Stimulated activated CD4-positive, alpha-beta T cell treated with anti-CD3 and anti-CD28 coated beads, TNF-alpha, amount 100 ng/mL, for 4 hours (primary cell): ENCODE measurements around the gene TOX2.
A peak's percentile ranks its signal among the peaks of the same experiment; 100 is the strongest.

ENCODE experiments used
- DNase-seq, 3 experiments: peaks; one replicate each; pipeline ENCODE4 v3.0.0-alpha.2; 2020; ENCODE audit warnings: low read depth in 3 of 3

TOX2 gene

DNA sequence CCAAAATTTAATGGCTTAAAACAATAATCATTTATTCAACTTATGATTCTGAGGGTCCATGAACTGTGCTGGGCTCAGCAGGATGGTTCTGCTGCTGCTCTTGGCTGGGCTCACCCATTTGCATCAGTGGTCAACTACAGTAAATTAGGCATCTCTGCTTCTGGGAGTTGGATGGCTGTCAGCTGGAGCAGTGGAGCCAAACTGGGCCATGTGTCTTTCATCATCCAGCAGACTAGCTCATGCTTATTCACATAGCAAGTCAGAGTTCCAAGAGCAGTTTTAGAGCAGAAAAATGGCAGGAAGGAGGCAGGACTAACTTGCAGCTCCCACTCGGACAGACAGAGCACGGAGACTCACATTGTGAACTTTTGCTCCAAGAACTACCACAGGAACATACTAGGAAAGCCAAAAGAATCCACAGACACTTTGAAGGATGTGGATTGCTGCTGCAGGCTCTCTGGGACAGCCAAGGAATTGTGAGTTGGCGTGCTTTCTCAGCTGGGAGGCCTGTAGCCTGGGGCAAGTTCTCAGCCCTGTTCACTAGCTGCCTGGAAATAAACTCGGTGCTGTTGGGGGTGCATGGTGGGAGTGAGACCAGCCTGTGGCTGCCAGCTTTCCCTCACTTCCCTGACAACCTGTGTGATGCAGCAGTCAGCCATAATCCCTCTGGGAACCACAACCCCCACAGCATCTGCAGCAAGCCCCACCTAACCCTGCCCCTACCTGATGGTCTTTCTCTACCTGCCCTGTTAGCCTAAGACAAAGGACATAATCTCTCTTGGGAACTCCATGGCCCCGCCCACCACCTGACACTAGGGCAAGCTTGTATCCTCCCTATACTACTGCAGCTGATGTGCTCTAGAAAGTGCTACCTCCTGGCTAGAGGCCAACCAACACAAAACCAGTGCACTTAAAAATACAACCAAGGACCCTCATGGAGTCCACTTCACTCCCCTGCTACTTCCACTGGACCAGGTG lies 143.3 kb downstream of the TOX2 start:
- no peak for DNase-seq

DNA sequence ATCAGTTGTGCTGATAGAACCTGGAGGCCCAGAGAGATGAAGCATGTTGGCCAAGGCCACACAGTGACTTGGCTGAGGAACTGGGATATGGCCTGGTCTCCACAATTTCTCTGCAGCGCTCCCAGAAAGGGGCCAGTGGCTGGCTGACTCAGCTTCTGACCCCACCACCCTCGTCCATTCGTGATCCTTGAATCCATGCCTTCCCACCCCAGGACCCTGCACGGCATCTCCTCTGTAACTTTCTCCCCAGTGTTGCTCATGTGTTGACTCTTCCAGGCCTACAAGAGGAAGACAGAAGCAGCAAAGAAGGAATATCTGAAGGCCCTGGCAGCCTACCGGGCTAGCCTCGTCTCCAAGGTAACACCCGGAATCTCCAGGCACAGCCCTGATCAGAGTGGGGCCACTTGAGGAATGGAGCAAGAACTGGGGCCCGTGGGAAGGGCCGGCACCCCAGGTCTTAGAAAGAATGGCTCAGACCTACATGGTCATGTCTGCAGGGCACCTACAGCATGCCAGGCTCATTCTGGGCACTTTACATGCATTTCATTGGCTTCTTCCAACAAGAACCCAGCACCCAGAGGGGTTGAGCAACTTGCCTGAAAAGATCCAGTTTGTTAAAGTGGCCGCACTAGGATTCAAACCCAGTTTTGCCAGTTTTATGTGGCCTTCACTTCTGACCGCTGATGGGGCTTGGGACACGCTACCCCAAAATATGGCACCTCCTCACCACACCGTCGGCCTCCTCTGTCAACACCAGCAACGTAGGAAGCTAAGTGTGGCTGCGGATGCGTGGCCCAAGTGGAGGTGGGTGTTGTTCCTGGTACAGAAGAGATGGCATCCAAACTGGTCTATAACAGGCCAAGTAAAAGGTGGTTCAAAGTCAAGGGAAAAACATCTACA lies 150.1 kb downstream of the TOX2 start:
- no peak for DNase-seq

DNA sequence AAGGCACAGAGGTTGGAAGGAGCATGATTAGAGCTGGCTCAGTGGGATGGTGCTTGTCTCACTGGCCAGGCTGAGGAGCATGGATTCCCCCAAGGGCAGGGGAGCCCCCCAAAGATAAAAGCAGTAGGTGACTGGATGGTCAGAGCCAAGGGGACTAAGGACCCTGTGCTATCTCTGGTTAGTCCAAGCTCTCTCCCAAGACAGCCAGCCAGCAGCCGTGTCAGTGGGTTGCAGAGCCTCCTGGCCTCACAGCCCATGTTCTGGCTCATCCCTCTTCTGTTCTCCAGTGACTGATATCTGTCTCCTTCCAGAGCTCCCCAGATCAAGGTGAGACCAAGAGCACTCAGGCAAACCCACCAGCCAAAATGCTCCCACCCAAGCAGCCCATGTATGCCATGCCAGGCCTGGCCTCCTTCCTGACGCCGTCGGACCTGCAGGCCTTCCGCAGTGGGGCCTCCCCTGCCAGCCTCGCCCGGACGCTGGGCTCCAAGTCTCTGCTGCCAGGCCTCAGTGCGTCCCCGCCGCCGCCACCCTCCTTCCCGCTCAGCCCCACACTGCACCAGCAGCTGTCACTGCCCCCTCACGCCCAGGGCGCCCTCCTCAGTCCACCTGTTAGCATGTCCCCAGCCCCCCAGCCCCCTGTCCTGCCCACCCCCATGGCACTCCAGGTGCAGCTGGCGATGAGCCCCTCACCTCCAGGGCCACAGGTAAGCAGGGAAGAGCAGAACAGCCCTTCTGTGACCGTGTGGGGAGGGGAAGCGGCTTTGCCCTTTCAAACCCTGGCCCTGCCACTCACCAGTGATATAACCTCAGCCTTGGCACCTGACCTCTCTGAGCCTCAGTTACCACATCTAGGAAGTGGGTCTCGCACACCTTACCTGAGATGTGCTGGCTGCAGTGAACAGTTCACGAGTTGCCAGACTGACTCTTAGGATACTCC lies 151.0 kb downstream of the TOX2 start:
- no peak for DNase-seq

DNA sequence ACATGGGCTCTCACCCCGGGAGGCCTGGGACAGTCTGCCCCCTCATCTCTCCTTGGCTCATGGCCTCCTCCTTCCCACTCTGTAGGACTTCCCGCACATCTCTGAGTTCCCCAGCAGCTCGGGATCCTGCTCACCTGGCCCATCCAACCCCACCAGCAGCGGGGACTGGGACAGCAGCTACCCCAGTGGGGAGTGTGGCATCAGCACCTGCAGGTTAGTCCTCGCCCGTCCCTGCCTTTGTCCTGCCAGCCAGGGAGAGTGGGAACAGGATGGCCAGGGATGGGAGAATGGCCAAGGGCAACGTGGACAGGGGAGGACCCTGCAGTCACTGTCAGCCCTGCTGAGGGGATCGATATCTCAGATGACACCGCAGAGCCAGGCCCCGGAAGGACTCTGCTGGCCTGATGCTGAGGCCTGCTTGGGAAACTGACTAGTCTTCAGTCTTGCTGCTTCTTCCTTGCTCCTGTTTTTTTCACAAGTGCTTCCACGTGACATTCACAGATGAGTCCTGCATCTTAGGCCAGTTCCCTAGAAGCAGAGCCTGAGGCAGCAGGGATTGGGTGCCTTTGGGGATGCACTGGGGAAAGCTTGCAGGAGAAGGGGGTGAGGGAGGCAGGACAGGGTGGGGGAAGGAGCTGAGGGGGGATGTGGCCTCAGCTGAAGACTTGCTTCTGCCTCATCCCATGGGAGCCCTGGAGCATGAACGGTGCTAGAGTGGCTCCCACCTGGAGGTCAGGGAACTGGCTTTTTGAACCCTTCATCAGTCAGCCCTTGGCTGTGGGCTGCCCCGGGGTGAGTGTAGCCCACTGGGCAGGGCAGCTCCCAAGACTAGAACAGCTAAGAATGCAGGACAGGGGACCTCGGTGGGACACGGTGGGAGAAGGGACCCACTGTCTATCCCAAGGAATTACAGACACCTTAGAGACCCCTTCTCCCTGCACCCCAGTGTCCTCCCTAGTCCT lies 152.3 kb downstream of the TOX2 start:
- no peak for DNase-seq

DNA sequence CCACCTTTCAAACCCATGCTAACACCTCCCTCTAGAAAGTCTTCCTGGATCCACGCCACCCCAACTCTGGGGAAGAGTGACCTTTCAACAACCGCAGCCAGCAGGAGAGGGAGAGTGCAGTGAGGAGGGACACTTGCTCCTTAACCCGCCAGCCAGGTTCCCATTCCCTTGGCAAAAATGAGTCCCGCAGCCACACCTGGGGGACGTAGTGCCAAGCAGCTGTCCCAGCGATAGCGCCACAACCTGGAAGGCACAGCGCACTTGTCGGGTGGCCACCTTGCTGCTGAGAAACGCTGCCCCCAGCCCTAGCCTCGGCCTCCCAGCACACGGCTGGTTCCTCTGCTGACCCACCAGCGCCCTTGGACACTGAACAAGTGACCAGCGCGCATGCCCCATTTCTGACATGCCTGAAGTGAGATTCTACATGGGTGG lies 153.0 kb downstream of the TOX2 start:
- no peak for DNase-seq

DNA sequence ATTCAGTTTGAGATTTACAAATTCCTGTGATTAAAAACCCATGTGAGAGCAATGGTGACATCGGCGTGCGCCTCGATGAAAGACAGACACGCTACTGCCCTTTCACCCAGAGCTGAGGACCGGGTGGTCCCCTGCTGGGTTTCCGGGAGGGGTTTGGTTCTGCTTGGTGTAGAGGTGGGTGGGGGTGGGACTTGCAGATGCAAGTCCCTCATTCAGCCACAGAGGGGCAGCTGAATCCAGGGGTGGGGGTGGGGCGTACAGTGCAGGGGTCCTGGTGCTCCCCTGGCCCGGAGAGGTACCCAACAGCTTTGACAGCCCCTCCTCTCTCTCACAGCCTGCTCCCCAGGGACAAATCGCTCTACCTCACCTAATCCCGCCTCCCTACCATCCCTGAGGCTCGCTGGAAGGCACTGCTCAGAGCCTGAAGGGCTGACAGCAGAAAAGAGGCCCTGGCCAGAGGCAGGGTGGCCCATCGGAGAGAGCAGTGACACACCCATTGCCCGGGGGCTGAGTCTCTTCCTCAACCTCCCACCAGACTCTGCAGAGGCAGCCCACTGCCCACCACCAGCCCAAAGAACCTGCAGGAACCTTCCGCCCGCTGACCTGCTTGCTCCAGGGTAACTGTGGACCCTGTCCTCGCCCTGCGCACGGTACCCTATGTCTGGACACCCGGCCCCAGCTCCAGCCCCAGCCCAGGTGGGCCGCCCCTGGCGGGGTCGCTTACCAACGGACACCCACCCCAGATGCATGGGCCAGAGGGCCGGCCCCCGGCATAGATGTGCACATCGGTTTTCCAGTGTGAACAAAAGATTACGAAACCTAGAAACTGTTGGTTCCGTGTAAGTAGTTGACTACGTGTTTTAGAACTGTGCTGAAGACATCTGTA lies 153.9 kb downstream of the TOX2 start:
- DNase-seq, result no peak

DNA sequence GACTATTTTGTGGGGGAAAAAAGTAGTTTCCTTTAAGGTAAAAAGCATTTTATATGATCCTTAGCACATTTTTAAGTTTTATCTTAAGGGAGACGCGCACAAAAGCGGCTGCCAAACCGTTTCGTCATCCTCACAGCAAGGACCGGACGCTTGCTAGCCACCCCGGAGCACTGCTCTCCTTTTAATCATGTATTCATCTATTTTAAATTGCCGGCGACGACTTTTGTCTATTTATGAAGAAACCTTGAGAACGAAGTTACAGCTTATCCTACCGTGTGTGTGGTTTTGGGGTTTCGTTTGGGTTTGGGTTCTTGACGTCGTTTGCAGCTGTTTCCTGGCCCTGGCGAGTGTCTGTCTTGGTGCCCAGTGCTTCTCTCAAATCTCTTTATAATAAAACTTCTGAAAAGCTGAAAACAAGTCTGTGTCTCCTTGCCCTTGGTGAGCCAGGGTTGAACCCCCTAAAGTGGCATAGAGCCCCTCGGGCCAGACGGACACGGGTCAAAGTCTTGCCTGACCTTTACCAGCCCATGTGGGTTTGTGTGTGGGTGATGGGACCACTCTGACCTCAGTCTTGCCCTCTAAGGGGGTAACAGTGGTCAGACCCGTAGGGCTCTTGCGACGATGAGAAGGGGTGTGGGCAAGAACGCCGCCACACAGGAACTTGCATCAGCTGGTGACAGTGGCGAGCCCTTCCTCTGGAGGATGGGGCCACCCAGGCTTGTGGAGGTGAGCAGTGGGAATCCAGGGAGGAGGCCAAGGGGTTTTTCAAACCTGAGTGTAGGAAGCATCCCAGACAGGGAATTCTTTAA lies 154.8 kb downstream of the TOX2 start:
- peak in 1 of 3 experiments; percentile 29 for DNase-seq

DNA sequence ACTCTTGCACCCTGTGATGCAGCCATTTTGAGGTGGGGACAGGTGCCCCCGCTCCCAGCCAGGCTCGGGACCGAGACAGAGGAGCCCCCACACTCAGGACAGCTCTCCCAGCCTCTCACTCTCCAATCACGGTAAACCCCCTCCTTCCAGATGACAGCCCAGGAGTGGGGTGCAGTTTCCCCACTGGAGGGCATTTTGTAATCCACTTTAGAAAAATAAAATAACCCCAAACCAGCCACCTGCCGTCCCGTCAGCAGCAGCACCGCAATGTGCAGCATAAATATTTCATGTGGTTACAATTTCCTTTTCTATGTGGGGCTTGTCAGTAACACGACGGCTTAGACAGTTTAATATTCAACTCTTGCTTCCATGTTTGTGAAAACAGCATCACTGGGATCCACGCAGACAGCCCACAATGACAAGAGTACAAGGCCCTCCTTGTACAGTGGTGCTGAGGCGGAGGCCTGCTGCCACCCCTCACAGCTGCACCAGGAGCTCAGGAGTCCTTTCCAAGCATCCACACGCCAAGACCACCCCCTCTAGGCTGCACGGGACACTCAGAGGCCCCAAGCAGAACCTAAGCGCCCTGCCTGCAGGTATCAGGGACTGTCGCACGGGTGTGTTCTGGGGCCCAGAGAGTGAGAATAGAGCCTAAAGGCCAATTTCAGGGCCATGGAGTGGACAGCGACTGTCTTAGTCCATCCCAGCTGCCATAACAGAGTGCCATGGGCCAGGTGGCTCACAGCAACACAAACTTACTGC lies 155.7 kb downstream of the TOX2 start:
- no peak for DNase-seq

DNA sequence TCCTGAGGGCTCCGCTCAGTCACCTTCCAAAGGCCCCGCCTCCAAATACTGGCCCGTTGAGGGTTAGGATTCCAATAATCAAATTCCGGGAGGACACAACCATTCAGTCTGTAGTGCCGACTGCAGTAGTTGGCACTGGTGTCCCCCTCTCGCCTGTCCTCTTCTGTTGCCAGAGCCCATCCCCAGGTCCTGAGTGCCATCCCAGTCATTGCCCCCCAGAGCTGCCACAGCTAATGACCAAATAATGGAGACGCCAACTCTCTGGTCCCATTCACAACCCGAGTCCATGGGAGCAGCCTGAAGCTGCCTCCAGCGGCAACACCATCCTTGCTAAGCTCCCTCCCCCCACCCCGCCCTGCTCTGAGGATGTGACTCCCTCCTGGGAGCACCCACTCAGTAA lies 156.4 kb downstream of the TOX2 start:
- DNase-seq, result no peak

DNA sequence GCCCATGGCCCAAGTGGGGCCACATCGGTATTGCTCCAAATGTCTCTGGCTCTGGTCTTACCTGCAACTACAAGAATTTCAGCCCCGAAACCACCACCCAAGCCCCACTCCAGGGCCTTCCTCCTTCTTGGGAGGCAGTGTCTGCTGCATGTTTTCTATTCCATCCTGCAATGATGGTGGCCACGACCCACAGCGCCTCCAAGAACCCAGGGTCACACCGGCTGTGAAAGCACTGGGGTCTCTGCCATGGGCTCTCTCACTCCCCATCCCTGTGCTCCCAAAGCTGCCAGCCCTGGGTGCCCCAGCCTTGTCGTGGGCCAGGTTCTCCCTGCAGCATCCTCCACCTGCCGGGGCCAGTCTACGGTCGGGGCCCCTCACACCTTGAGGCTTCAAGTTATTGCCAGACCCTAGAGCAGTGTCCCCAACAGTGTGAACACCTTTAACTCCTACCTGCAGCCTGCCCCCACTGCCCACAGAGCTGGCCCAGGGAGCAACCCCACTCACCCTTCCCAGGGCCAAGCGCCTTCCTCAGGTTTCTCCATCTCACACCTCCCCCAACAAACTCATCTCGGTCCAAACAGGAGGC lies 157.0 kb downstream of the TOX2 start:
- no peak for DNase-seq

DNA sequence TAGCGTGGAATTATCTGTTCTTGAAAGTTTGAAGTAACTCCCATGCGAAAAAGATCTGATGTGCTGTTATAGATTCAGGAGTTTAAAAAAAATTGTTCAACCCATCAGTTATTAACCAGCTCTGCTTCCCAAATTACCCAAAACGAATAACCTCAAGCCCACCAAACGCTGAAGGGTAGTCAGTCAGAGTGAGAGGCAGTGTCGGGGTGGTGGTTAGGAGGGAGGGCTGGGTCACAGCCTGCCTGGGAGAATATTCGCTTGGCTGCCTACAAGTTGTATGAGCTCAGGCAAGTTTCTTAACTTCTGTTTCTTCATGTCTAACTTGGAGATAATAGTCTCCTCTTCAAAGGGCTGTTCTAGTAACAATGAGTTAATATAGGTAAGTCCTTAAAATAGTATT lies 157.7 kb downstream of the TOX2 start:
- no peak for DNase-seq

DNA sequence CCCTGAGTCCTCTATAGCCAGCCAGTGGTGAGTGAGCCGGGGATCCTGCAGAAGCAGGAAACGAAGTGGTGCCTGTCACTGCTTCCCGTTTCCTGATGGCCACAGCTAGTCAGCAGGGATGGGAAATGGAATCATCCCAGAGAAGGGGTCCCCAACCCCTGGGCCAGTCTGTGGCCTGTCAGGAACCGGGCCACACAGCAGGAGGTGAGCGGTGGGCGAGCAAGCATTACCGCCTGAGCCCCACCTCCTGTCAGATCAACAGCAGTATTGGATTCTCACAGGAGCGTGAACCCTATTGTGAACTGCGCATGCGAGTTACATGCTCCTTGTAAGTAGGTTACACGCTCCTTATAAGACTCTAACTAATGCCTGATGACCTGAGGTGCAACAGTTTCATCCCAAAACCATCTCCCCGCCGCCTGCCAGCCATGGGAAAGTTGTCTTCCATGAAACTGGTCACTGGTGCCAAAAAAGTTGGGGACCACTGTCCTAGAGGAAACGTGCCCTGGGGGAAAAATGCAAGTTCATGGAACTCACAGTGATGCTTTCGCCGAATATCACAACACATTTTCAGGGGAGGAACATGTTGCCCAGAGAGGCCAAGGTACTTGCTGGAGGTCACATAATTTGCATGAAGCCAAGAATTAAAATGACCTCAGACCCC lies 158.5 kb downstream of the TOX2 start:
- DNase-seq, result no peak

DNA sequence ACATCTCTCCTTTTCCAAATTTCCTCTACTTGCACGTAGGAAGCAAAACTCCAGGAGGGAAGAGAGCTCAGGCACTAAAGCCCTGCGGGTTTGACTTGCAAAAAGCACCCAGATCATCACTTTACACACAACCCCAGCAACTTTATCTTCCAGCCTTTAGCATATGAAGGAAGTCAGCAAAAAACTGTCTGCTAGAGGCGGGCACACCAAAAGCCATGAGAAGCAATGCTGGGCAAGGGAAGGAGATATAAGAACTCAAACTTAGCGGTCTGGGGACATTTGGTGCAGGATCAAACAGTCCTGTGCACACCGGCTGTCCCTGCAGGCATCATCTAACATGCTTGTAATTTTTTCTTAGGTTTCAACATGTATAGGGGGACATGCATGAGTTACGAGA lies 159.0 kb downstream of the TOX2 start:
- DNase-seq, result no peak

DNA sequence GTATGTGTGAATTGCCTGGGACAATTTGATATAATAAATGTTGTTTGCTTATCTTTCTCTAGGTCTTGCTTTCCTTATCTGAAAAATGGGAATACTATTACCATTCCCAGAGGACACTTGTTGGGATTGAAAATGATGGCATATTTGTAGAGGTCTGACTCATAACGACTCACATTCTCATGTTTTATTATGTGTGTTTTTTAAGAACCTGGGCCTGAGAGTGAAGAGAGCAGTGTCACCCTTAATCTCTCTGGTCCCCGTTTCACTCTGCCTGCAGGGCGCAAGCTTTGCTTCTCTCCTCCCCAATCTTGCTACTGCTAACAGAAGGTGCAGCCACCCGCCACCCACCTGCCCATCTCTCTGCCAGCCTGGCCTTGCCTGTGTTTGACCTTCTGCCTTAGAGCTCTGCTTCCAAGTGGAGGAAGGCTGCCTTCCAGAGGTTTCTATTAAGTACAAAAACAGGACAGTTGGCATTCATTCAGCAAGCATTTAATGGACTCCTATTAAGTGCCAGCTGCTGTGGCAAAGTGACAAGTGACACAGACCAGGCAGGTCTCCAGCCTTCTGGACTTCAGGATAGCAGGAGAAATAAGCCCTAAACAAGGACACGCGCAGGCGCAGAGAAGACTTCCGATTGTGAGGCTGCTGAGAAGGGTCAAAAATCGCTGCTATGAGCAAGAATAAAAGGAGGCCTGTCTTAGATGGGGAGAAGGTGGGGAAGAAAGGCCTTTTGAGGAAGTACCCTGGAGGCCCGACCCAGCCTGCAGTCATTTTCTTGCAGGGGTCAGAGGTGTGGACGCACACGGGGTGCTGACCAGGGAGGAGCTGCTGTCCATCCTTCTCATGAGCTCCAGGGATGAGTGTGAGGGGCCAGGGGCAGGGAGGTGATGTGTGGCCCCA lies 159.8 kb downstream of the TOX2 start:
- DNase-seq, result no peak

DNA sequence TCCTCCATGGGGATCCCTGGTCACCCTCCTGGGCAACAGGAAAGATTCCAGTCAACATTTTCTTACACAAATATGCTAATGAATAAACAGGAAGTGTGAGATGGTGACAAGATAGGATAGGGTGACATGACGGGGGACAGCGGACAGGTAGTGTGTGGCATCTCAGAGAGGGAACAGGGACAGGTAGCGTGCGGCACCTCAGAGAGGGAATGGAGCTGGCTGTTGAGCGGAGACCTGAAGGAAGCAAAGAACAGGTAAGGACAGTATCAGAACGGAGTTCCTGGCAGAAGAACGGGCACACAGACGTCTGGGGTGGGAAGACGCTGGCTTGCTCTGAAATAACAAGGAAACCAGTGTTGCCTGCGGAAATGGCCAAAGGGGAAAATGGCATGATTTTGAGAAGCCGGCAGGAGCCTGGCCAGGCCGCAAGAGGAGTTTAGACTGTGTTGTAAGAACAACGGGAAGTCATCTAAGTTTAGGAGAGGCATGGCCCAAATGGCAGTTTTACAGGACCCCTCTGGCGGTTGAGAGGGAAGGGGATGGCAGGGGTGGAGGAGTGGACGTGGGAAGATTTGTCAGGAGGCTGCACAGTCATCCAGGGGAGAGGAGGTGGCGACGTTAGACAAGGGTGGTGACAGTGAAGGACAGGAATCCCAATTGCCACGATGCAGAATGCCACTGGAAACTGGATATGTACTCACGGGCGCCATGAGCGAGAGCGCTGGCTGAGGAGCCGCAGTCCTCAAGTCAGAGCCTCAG lies 160.7 kb downstream of the TOX2 start:
- no peak for DNase-seq
